Gastrocnemius medialis (tissue), 4 donors: ENCODE measurements around the gene OR2T35.

Experiments used
- CTCF ChIP-seq, 5 experiments: fragments of 450-650 bp in 3 of 5; fragments of 200-600 bp in 2 of 5; sonication (generic) in 2 of 5; IDR thresholded peaks in 4 of 5; conservative IDR thresholded peaks in 1 of 5; 1 replicate in 4 of 5; 2 replicates in 1 of 5; pipeline ENCODE4 v1.5.1; 2016 to 2019; ENCODE audit warnings: antibody characterized with exemption in 5 of 5, mild to moderate bottlenecking in 3 of 5, moderate library complexity in 3 of 5
- POLR2A ChIP-seq, 2 donors: fragments of 450-650 bp; IDR thresholded peaks; one replicate each; pipeline ENCODE4 v1.6.1; 2017; ENCODE audit warnings: antibody characterized with exemption in 2 of 2, mild to moderate bottlenecking in 2 of 2, moderate library complexity in 2 of 2

GRCh38 chr1:248590055-248590454 is 55.0 kb downstream of the OR2T35 start:
- no peak for TF ChIP-seq CTCF (IDR thresholded peaks at IDR 0.05 in 4 of 5, conservative IDR thresholded peaks at IDR 0.05 in 1 of 5)
- TF ChIP-seq POLR2A (IDR thresholded peaks at IDR 0.05) = no peak
